Mammary epithelial cell (primary cell): Measurements from ENCODE around the gene NUP37.

Experiments used
- CTCF ChIP-seq, 2 donors: IDR thresholded peaks in 1 of 2; conservative IDR thresholded peaks in 1 of 2; 2 replicates each; pipeline ENCODE4 v1.5.1; 2011 to 2012; ENCODE audit warnings: inconsistent platforms in 2 of 2, low read length in 2 of 2, mild to moderate bottlenecking in 2 of 2, control low read depth in 1 of 2, low read depth in 1 of 2; ENCODE audit not compliant: insufficient read depth in 1 of 2; ENCODE audit errors: extremely low read depth in 1 of 2
- EZH2 ChIP-seq: IDR thresholded peaks from 2 replicates; pipeline ENCODE4 v1.6.1; 2012; ENCODE audit warnings: low read length, inconsistent platforms, borderline replicate concordance

GRCh38 chr12:102023343-102023930 lies 96.5 kb downstream of the NUP37 start:
- no peak for TF ChIP-seq EZH2
- no peak for TF ChIP-seq CTCF (conservative IDR thresholded peaks at IDR 0.05 in 1 of 2, IDR thresholded peaks at IDR 0.05 in 1 of 2; ENCODE audit: extremely low read depth in 1 of 2, insufficient read depth in 1 of 2, low read depth in 1 of 2, low read length in 2 of 2)
